Upper lobe of left lung (tissue), 6 donors: ENCODE data around the gene RFX7. TPM values are rescaled to one million over a fixed set of nuclear protein-coding genes. Genes with fewer than 3 reads are reported as not detected.
"Not testable (repeated sequence)": the region's sequence is repeated elsewhere in the genome, so short reads cannot be mapped to it uniquely, and the experiment has no call there.

Experiments used
- ATAC-seq, 2 donors: fragments of 200-7000 bp; cut with Tn5 transposase; one replicate each; pipeline ENCODE4 v1.9.1; 2022; ENCODE audit warnings: mild to moderate bottlenecking in 2 of 2, moderate library complexity in 2 of 2; ENCODE audit not compliant: low FRiP score in 2 of 2
- DNase-seq, 2 donors: peaks; one replicate each; pipeline ENCODE4 v3.0.0-alpha.2; 2019 to 2020
- H3K27ac ChIP-seq, 4 donors: fragments of 200-600 bp; sonication (generic); one replicate each; pipeline ENCODE4 v1.5.1; 2016 to 2019
- H3K27me3 ChIP-seq, 4 donors: fragments of 200-600 bp; sonication (generic); one replicate each; pipeline ENCODE4 v1.5.1; 2017 to 2019
- H3K36me3 ChIP-seq, 4 donors: fragments of 200-600 bp; sonication (generic); one replicate each; pipeline ENCODE4 v1.5.1; 2016 to 2019
- H3K4me1 ChIP-seq, 4 donors: fragments of 200-600 bp; sonication (generic); one replicate each; pipeline ENCODE4 v1.5.1; 2018 to 2019
- H3K4me3 ChIP-seq, 4 donors: fragments of 200-600 bp; sonication (generic); one replicate each; pipeline ENCODE4 v1.5.1; 2017 to 2019; ENCODE audit warnings: mild to moderate bottlenecking in 2 of 4, moderate library complexity in 1 of 4
- H3K9me3 ChIP-seq, 4 donors: fragments of 200-600 bp; sonication (generic); one replicate each; pipeline ENCODE4 v1.5.1; 2018 to 2019
- CTCF ChIP-seq, 6 experiments: fragments of 450-650 bp in 4 of 6; fragments of 200-600 bp in 2 of 6; sonication (generic) in 2 of 6; IDR thresholded peaks; one replicate each; pipeline ENCODE4 v1.5.1; 2016 to 2019; ENCODE audit warnings: antibody characterized with exemption in 6 of 6
- EP300 ChIP-seq, 4 donors: sonication (generic); formaldehyde crosslinking; IDR thresholded peaks; one replicate each; pipeline ENCODE4 v1.5.1; 2017; ENCODE audit warnings: antibody characterized with exemption in 4 of 4, control low read depth in 2 of 4
- POLR2A ChIP-seq, 4 donors: fragments of 450-650 bp; IDR thresholded peaks; one replicate each; pipeline ENCODE4 v1.5.1; 2016 to 2017; ENCODE audit warnings: antibody characterized with exemption in 4 of 4, mild to moderate bottlenecking in 2 of 4
- POLR2AphosphoS5 ChIP-seq, 2 donors: sonication (generic); formaldehyde crosslinking; IDR thresholded peaks; one replicate each; pipeline ENCODE4 v1.5.1; 2017; ENCODE audit warnings: antibody characterized with exemption in 2 of 2
- WGBS, 2 donors: methylation state at CpG; one replicate each; pipeline ENCODE4 v1.1.5; 2017 to 2018; 5-methylcytosine and 5-hydroxymethylcytosine counted together
- total RNA-seq, 6 donors: library from RNA; depleted of rRNA in 4 of 6; stranded (reverse); fragments of >200 nt in 4 of 6; gene quantifications; one replicate each; pipeline versions ENCODE4 v1.1.0 to v1.2.1, GENCODE V29; 2016 to 2021
- donor health status: DM: no; HTN: no; CAD: no; lungs with moderate emphysema.
- donor health status: DM: no; HTN: yes; CAD: no; lungs with severe emphysema.

Gene RFX7
- total RNA-seq, 6 donors from 2014 or later: 8.0 to 17.9 (median 12.5) TPM

GRCh38 chr15:56273724-56274123 lies 30.0 kb upstream of the RFX7 start:
- Histone ChIP-seq H3K4me3 (no peak overlapping the region), H3K4me1 (no peaks in the 10 kb centered on the region), H3K9me3 (no peaks in the 10 kb centered on the region), H3K27me3 (no peaks in the 10 kb centered on the region), H3K27ac (no peak overlapping the region), H3K36me3 (no peaks in the 10 kb centered on the region)
- DNase-seq (no peak), ATAC-seq (no peak)
- WGBS, 2 donors: 94 to 95% methylated on average over 3 of the region's 3 CpGs
- no peak for TF ChIP-seq POLR2A (IDR thresholded peaks at IDR 0.05)
- no peak for TF ChIP-seq CTCF (IDR thresholded peaks at IDR 0.05)

- Histone ChIP-seq H3K36me3 (no peaks in the 10 kb centered on the region), H3K4me1 (no peaks in the 10 kb centered on the region), H3K27me3 (no peaks in the 10 kb centered on the region), H3K4me3 (no peak overlapping the region), H3K9me3 (no peaks in the 10 kb centered on the region), H3K27ac (no peak overlapping the region)
- TF ChIP-seq POLR2A (IDR thresholded peaks at IDR 0.05) (no peak), EP300 (IDR thresholded peaks at IDR 0.05) (no peak), CTCF (IDR thresholded peaks at IDR 0.05) (no peak), POLR2AphosphoS5 (IDR thresholded peaks at IDR 0.05) (no peak)
- ATAC-seq: no peak
- DNase-seq: no peak
- 53 to 59% methylated on average over 1 of the region's 1 CpG for WGBS, 2 donors
Observed at GRCh38 chr15:56272454-56272853, 28.8 kb upstream of the RFX7 start.

- not testable (repeated sequence) for H3K36me3 ChIP-seq, DNase-seq, H3K27me3 ChIP-seq, ATAC-seq, H3K27ac ChIP-seq, H3K4me1 ChIP-seq, H3K4me3 ChIP-seq, H3K9me3 ChIP-seq
- 88 to 91% methylated on average over 5 of the region's 5 CpGs for WGBS, 2 donors
Observed at GRCh38 chr15:56266465-56266864, 22.8 kb upstream of the RFX7 start.

GRCh38 chr15:56261854-56262509 lies 18.3 kb upstream of the RFX7 start:
- ATAC-seq (peak; percentile 19 to 62), DNase-seq (peak in 1 of 2 donors; percentile 28)
- H3K4me3 ChIP-seq: no peak overlapping the region
- TF ChIP-seq POLR2A (IDR thresholded peaks at IDR 0.05): no peak
- TF ChIP-seq CTCF (IDR thresholded peaks at IDR 0.05): no peak
- TF ChIP-seq POLR2AphosphoS5 (IDR thresholded peaks at IDR 0.05): no peak
- TF ChIP-seq EP300 (IDR thresholded peaks at IDR 0.05): no peak
- H3K27ac ChIP-seq: no peak overlapping the region
- peaks cover 0 to 7% (median 0%) of the 10 kb centered on the region in 4 donors for H3K4me1 ChIP-seq
- H3K36me3 ChIP-seq: no peaks in the 10 kb centered on the region
- no peaks in the 10 kb centered on the region for H3K27me3 ChIP-seq
- 46 to 53% methylated on average over 4 of the region's 4 CpGs for WGBS, 2 donors
- H3K9me3 ChIP-seq: no peaks in the 10 kb centered on the region

- ATAC-seq, H3K27ac ChIP-seq, H3K27me3 ChIP-seq, H3K9me3 ChIP-seq, H3K4me1 ChIP-seq, DNase-seq, H3K4me3 ChIP-seq, H3K36me3 ChIP-seq: not testable (repeated sequence)
- WGBS, 2 donors: 83 to 90% methylated on average over 1 of the region's 1 CpG
Observed at GRCh38 chr15:56257306-56257705, 13.6 kb upstream of the RFX7 start.

GRCh38 chr15:56254265-56254664 lies 10.6 kb upstream of the RFX7 start:
- Histone ChIP-seq H3K27ac (no peak overlapping the region), H3K4me1 (no peaks in the 10 kb centered on the region), H3K9me3 (no peaks in the 10 kb centered on the region), H3K27me3 (no peaks in the 10 kb centered on the region), H3K4me3 (no peak overlapping the region), H3K36me3 (no peaks in the 10 kb centered on the region)
- TF ChIP-seq POLR2AphosphoS5 (IDR thresholded peaks at IDR 0.05): no peak
- no peak for TF ChIP-seq POLR2A (IDR thresholded peaks at IDR 0.05)
- TF ChIP-seq EP300 (IDR thresholded peaks at IDR 0.05): no peak
- no peak for TF ChIP-seq CTCF (IDR thresholded peaks at IDR 0.05)
- no peak for DNase-seq
- no peak for ATAC-seq
